Measurements from ENCODE around the gene TSPAN18. TPM values are rescaled to one million over a fixed set of nuclear protein-coding genes. Genes with fewer than 3 reads are reported as not detected.

The TSPAN18 gene
- total RNA-seq, 1 donor from 2014 or later = 31.7 TPM

DNA sequence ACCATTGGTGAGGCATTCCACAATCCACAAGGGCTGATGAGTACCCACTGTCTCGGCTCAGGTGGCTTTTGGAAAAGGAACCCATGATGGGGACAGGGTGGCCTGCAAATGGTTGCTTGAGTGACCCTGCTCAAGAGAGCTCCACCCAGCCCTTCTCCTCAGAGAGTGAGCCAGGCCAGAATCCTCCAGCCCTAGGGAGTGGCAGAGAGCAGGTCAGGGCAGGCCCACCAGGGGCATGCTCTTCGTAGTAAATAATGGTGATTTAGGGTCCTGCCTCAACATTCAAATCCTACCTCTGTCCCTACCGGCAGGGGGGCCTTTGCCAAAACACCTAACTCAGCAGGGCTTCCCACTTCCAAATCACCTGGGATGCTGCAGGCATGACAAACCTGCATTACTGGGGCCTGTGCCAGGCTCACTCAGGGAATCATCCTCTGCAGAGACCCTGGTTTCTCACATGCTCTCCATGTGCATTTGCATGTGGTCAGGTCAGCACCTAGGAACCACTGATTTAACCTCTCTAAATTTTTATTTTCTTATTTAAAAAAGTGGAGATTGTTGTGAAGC, 241.3 kb downstream of the TSPAN18 start:
- Histone ChIP-seq H3K9ac (ENCODE audit: low read length) (no peak overlapping the region), H3K9me3 (ENCODE audit: insufficient read depth, low read depth, low read length) (no peaks in the 10 kb centered on the region), H3K79me2 (ENCODE audit: insufficient read depth, low read length) (no peaks in the 10 kb centered on the region), H4K20me1 (ENCODE audit: insufficient read depth, low read length) (no peaks in the 10 kb centered on the region), H3K4me1 (ENCODE audit: insufficient read depth, low read length) (no peaks in the 10 kb centered on the region), H3K4me2 (ENCODE audit: low read length) (no peak overlapping the region), H3K36me3 (ENCODE audit: insufficient read depth, low read length) (no peaks in the 10 kb centered on the region), H3K27me3 (ENCODE audit: insufficient read depth, low read length) (peaks cover 22% of the 10 kb centered on the region), H3K27ac (ENCODE audit: low read depth, low read length) (no peak overlapping the region), H3K4me3 (ENCODE audit: insufficient read depth, low read depth, low read length) (no peak overlapping the region), H2AFZ (ENCODE audit: low read depth, low read length) (no peak overlapping the region)
- no peak for DNase-seq (ENCODE audit: low read depth)
- TF ChIP-seq, protein P1, sequence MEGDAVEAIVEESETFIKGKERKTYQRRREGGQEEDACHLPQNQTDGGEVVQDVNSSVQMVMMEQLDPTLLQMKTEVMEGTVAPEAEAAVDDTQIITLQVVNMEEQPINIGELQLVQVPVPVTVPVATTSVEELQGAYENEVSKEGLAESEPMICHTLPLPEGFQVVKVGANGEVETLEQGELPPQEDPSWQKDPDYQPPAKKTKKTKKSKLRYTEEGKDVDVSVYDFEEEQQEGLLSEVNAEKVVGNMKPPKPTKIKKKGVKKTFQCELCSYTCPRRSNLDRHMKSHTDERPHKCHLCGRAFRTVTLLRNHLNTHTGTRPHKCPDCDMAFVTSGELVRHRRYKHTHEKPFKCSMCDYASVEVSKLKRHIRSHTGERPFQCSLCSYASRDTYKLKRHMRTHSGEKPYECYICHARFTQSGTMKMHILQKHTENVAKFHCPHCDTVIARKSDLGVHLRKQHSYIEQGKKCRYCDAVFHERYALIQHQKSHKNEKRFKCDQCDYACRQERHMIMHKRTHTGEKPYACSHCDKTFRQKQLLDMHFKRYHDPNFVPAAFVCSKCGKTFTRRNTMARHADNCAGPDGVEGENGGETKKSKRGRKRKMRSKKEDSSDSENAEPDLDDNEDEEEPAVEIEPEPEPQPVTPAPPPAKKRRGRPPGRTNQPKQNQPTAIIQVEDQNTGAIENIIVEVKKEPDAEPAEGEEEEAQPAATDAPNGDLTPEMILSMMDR (IDR thresholded peaks at IDR 0.05; ENCODE audit: insufficient read depth, low read depth, low read length) = no peak
- no peak for TF ChIP-seq EZH2 (IDR thresholded peaks at IDR 0.05; ENCODE audit: insufficient read depth, low read length)
- no peak overlapping the region for H3K27ac Mint-ChIP-seq (ENCODE audit: unreplicated experiment)
- FAIRE-seq = no peak
- no peaks in the 10 kb centered on the region for H3K4me1 Mint-ChIP-seq (ENCODE audit: low read depth, unreplicated experiment)
- no peaks in the 10 kb centered on the region for H3K9me3 Mint-ChIP-seq (ENCODE audit: unreplicated experiment)
- H3K27me3 Mint-ChIP-seq (ENCODE audit: low read depth, unreplicated experiment) = peaks cover 44% of the 10 kb centered on the region
- H3K36me3 Mint-ChIP-seq (ENCODE audit: low read depth, unreplicated experiment) = no peaks in the 10 kb centered on the region
- H3K4me3 Mint-ChIP-seq (ENCODE audit: unreplicated experiment) = no peak overlapping the region

DNA sequence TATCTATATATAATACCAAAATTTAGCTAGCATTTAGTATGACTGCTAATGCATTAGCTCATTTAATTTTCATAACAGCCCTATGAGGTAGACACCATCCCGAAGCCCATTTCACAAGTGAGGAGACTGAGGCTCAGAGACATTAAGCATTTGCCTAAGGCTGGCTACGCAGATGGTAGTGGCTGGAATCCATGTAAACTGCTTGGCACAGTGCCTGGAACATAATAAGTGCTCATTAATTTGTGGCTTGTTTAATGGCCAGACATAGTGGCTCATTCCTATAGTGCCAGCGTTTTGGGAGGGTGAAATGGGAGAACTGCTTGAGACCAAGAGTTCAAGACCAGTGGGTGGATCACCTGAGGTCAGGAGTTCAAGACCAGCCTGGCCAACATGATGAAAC, 241.7 kb downstream of the TSPAN18 start:
- Histone ChIP-seq H3K4me1 (ENCODE audit: insufficient read depth, low read length) (no peaks in the 10 kb centered on the region), H2AFZ (ENCODE audit: low read depth, low read length) (no peak overlapping the region), H3K36me3 (ENCODE audit: insufficient read depth, low read length) (no peaks in the 10 kb centered on the region), H3K4me3 (ENCODE audit: insufficient read depth, low read depth, low read length) (no peak overlapping the region), H3K27ac (ENCODE audit: low read depth, low read length) (no peak overlapping the region), H4K20me1 (ENCODE audit: insufficient read depth, low read length) (no peaks in the 10 kb centered on the region), H3K9me3 (ENCODE audit: insufficient read depth, low read depth, low read length) (no peaks in the 10 kb centered on the region), H3K27me3 (ENCODE audit: insufficient read depth, low read length) (peaks cover 22% of the 10 kb centered on the region), H3K79me2 (ENCODE audit: insufficient read depth, low read length) (no peaks in the 10 kb centered on the region), H3K4me2 (ENCODE audit: low read length) (no peak overlapping the region), H3K9ac (ENCODE audit: low read length) (no peak overlapping the region)
- Mint-ChIP-seq H3K4me3 (ENCODE audit: unreplicated experiment) (no peak overlapping the region), H3K9me3 (ENCODE audit: unreplicated experiment) (no peaks in the 10 kb centered on the region), H3K4me1 (ENCODE audit: low read depth, unreplicated experiment) (no peaks in the 10 kb centered on the region), H3K36me3 (ENCODE audit: low read depth, unreplicated experiment) (no peaks in the 10 kb centered on the region), H3K27me3 (ENCODE audit: low read depth, unreplicated experiment) (peaks cover 48% of the 10 kb centered on the region), H3K27ac (ENCODE audit: unreplicated experiment) (no peak overlapping the region)
- TF ChIP-seq, protein P1 (IDR thresholded peaks at IDR 0.05; ENCODE audit: insufficient read depth, low read depth, low read length) = no peak
- DNase-seq (ENCODE audit: low read depth) (no peak), FAIRE-seq (no peak)

DNA sequence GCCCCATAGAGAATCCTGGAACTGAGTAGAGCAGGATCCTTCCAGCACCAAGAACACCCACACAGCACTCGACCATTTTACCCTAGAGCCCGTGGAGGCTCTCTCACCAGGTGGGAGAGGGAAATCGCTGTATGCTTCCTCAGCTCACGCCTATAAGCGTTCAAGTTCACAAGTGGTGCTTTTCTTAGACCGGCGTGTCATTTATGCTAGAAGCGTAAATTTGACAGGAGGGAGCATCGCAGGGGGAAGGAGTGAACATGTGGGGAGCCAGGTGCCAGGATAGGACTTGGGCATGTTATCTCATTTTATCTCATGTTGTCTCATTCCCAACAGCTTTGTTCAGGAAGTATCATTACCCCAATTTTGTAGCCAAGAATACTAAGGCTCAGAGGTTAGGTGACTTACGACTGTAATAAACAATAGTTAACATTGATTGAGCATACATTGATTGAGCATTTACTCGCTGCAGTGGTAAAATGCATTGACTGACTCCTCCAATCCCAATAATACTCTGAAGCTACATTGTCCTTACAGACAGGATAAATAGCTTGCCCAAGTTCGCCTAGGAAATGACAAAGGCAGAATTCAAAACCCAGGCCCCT, 243.0 kb downstream of the TSPAN18 start:
- no peak overlapping the region for H3K9ac ChIP-seq (ENCODE audit: low read length)
- no peaks in the 10 kb centered on the region for H4K20me1 ChIP-seq (ENCODE audit: insufficient read depth, low read length)
- H3K36me3 Mint-ChIP-seq (ENCODE audit: low read depth, unreplicated experiment) = no peaks in the 10 kb centered on the region
- TF ChIP-seq, protein P1 (IDR thresholded peaks at IDR 0.05; ENCODE audit: insufficient read depth, low read depth, low read length) = no peak
- no peak for TF ChIP-seq EZH2 (IDR thresholded peaks at IDR 0.05; ENCODE audit: insufficient read depth, low read length)
- H3K27me3 ChIP-seq (ENCODE audit: insufficient read depth, low read length) = peaks cover 22% of the 10 kb centered on the region
- H3K27me3 Mint-ChIP-seq (ENCODE audit: low read depth, unreplicated experiment) = peaks cover 44% of the 10 kb centered on the region
- peaks cover 2% of the 10 kb centered on the region for H3K4me1 Mint-ChIP-seq (ENCODE audit: low read depth, unreplicated experiment)
- no peak for DNase-seq (ENCODE audit: low read depth)
- H2AFZ ChIP-seq (ENCODE audit: low read depth, low read length) = no peak overlapping the region
- no peak overlapping the region for H3K4me3 Mint-ChIP-seq (ENCODE audit: unreplicated experiment)
- FAIRE-seq = no peak
- H3K4me2 ChIP-seq (ENCODE audit: low read length) = no peak overlapping the region
- H3K36me3 ChIP-seq (ENCODE audit: insufficient read depth, low read length) = no peaks in the 10 kb centered on the region
- H3K4me3 ChIP-seq (ENCODE audit: insufficient read depth, low read depth, low read length) = no peak overlapping the region
- H3K9me3 ChIP-seq (ENCODE audit: insufficient read depth, low read depth, low read length) = no peaks in the 10 kb centered on the region
- no peak overlapping the region for H3K27ac Mint-ChIP-seq (ENCODE audit: unreplicated experiment)
- H3K27ac ChIP-seq (ENCODE audit: low read depth, low read length) = no peak overlapping the region
- H3K9me3 Mint-ChIP-seq (ENCODE audit: unreplicated experiment) = no peaks in the 10 kb centered on the region
- H3K4me1 ChIP-seq (ENCODE audit: insufficient read depth, low read length) = no peaks in the 10 kb centered on the region
- H3K79me2 ChIP-seq (ENCODE audit: insufficient read depth, low read length) = no peaks in the 10 kb centered on the region
